ENCODE results near the gene MAP6.

- no peak for TF ChIP-seq EZH2 (IDR thresholded peaks at IDR 0.05; ENCODE audit: low read depth, unreplicated experiment)
- TF ChIP-seq CTCF (conservative IDR thresholded peaks at IDR 0.05; ENCODE audit: low read depth in 2 of 2) = no peak
- TF ChIP-seq POLR2AphosphoS5 (IDR thresholded peaks at IDR 0.05; ENCODE audit: low read depth) = peak; percentile 8; the same call in 1 of the 2 replicates
- TF ChIP-seq REST (IDR thresholded peaks at IDR 0.05; ENCODE audit: unreplicated experiment) = no peak
- TF ChIP-seq CREB1 (CRISPR knock-in tag; IDR thresholded peaks at IDR 0.05; ENCODE audit: low read depth) = no peak
- TF ChIP-seq EZH2phosphoT487 (IDR thresholded peaks at IDR 0.05; ENCODE audit: unreplicated experiment) = no peak
- TF ChIP-seq STAT1 (IDR thresholded peaks at IDR 0.05; ENCODE audit: unreplicated experiment) = no peak
- TF ChIP-seq JUNB (IDR thresholded peaks at IDR 0.05; ENCODE audit: unreplicated experiment) = no peak
- TF ChIP-seq ZNF331 (CRISPR knock-in tag; IDR thresholded peaks at IDR 0.05; ENCODE audit: low read depth) = no peak
- TF ChIP-seq ETS1 (IDR thresholded peaks at IDR 0.05) = no peak
- no peak for TF ChIP-seq ZNF114 (CRISPR knock-in tag; IDR thresholded peaks at IDR 0.05)
Measured at GRCh38 chr11:75561426-75562047, 107.3 kb downstream of the MAP6 start.
